Left colon (tissue), 2 donors: ENCODE measurements around the gene GCSH. TPM values are rescaled to one million over a fixed set of nuclear protein-coding genes. Genes with fewer than 3 reads are reported as not detected.

Experiments
- ATAC-seq: fragments of 200-7000 bp; cut with Tn5 transposase; one replicate; pipeline ENCODE4 v1.9.1; 2020; ENCODE audit warnings: mild to moderate bottlenecking, moderate library complexity
- DNase-seq, 2 donors: peaks; one replicate each; pipeline ENCODE4 v3.0.0-alpha.2; 2020
- intact Hi-C, 2 donors: fragments of 100-400 bp; cut with DNase I in 1 of 2; cut with micrococcal nuclease in 1 of 2; formaldehyde crosslinking; loops; one replicate each; pipeline versions ENCODE4 v1.11.2 to v1.14.0; 2022; cut with DNase I, micrococcal nuclease
- total RNA-seq, 2 donors: library from RNA; stranded (reverse); fragmentation: NEBNext Ultra II Directional; extraction: Animal tissue kit (Norgen Biotek cat#: 25700); gene quantifications; one replicate each; pipeline ENCODE4 v1.2.1, GENCODE V29; 2021
- donor health status: DM: no; HTN: no; CAD: no.
- donor health status: DM: yes; HTN: yes; CAD: no.

The GCSH gene
- total RNA-seq, 2 donors from 2014 or later, result 10.2 to 14.7 TPM

DNA sequence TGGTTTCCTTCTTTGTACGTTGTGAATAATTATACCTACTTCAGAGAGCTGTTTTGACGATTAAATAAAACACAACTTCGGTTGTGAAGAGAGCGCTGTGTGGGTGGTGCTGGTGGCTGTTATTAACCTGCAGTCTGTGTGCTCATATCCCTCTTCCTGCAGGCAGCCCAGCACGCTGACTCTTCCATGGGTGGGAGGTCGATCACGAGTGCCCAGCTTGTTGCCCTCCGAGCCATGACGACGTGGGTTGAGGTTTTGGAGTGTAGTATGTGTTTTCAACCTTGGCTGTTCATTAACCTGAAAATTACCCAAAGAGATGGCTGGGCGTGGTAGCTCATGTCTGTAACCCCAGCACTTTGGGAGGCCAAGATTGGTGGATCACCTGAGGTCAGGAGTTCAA lies 11.3 kb upstream of the GCSH start:
- DNase-seq (no peak), ATAC-seq (no peak)
- intact Hi-C loops, result no loop called here

DNA sequence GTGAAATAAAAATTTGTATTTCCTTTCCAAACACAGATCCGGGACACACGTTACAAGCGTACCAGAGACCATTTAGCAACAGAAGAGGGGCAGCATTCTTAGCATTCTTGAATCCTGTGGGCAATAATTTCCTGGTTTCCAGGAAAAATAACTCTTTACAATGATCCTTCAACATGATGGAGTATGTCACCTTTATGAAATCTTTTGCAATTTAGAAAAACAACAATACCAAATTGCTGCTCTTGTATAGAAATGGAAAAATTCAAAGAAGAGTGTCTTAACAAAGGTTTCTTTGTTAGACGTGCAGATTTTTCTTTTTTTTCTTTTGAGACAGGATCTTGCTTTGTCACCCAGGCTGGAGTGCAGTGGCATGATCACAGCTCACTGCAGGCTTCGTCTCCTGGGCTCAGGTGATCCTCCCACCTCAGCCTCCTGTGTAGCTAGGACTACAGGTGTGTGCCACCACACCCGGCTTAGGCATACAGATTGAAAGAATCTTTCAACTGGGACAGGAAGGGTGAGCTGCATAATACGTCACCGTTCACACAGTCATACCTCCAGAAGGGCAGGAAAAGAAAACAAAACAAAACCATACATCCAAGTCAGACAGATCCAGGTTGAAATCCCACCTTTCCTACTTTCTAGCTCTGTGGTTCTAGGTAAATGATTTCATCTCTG lies 10.8 kb upstream of the GCSH start:
- intact Hi-C loops, result no loop called here
- ATAC-seq (peak; percentile 61), DNase-seq (no peak)

DNA sequence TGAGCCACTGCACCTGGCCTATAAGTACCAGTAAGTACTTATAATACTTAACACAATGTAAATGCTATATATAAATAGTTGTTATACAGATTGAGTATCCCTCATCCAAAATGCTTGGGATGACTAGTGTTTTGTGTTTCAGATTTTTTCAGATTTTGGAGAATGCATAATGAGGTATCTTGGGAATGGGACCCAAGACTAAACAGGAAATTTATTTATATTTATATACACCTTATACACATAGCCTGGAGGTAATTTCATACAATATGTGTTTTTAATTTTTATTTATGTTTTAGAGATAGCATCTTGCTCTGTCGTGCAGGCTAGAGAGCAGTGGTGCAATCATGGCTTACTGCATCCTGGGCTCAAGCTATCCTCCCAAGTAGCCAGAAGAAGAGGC lies 9.8 kb upstream of the GCSH start:
- intact Hi-C loops, result no loop called here
- no peak for DNase-seq

DNA sequence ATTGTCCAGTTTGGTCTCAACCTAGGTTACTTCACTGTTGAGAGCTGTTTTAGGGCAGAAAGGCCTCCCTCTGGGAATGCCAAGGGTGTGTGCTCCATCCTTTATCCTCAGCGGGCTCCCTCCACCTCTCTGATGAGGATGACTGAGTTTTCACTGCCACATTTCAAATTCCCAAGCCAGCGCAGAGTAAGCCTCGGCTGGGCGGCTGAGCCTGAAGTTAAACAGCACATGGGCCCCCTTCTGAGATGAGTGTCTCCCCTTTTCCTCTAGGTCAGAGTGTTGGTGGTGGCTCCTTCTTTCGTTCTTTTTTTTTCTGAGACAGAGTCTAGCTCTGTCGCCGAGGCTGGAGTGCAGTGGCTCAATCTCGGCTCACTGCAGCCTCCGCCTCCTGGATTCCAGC lies 5.5 kb upstream of the GCSH start:
- DNase-seq (no peak), ATAC-seq (no peak)
- intact Hi-C loops, result no loop called here

More for the DNA sequence above, 9.8 kb upstream of the GCSH start:
- ATAC-seq, result no peak

GRCh38 chr16:81099958-81100357 lies 3.8 kb upstream of the GCSH start:
- DNase-seq (no peak), ATAC-seq (no peak)
- intact Hi-C loops, result no loop called here

- no peak for ATAC-seq
- no peak for DNase-seq
- intact Hi-C loops, result no loop called here
Observed at GRCh38 chr16:81097230-81097629, 1.0 kb upstream of the GCSH start.

- peak; percentile 28 for ATAC-seq
- intact Hi-C loops, result no loop called here
- DNase-seq, result peak; percentile 29 to 56
Observed at GRCh38 chr16:81096715-81097208, 567 bp upstream of the GCSH start.

- DNase-seq (no peak), ATAC-seq (peak; percentile 3)
- intact Hi-C loops, result no loop called here
Observed at GRCh38 chr16:81095653-81095952, 592 bp downstream of the GCSH start.

- DNase-seq (no peak), ATAC-seq (no peak)
- intact Hi-C loops, result no loop called here
Observed at GRCh38 chr16:81094771-81095251, 1.4 kb downstream of the GCSH start.

GRCh38 chr16:81088836-81089235 lies 7.4 kb downstream of the GCSH start:
- intact Hi-C loops, result no loop called here
- DNase-seq, result no peak
- no peak for ATAC-seq

DNA sequence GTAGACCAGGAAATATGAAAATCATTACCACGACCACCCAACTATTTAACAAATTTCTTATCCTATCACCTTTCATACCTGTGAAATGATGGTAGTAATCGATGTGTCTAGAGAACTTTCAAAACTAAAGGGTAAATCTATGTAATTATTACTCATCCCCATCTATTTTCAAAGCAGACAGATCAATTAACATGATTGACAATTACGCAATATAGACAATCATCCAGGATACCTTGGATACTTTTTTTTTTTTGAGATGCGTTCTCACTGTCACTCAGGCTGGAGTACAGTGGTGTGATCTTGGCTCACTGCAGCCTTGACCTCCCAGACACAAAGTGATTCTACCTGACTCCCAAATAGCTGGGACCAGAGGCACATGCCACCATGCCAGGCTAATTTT lies 15.2 kb downstream of the GCSH start:
- DNase-seq (no peak), ATAC-seq (no peak)
- intact Hi-C loops, result no loop called here

DNA sequence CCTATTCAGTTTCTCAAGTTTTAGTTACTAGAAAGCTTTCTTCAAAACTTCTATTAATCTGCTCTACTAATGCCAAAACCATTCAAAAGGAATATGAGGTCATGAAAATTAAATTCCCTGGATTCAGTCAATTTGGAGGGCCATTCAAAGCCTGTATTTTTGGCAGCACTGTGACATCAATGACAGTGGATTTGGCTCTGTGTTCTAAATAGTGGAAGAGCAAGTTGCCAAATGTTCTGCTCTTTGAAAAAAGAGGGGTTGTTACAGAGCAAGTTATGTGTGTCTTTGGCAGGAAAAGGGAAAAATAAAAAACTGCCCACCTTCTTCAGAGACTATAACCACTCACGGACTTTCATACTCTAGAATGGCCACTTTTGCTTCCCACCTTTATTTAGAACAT lies 16.0 kb downstream of the GCSH start:
- intact Hi-C loops, result no loop called here
- no peak for DNase-seq
- ATAC-seq, result no peak

GRCh38 chr16:81077076-81077940 lies 18.9 kb downstream of the GCSH start, which contains the start of gene C16orf46:
Gene C16orf46, minus strand, starts transcription at chr16:81077238. Its CDS starts 13,283 bp downstream, at chr16:81063955.
- intact Hi-C loops, result no loop called here
- DNase-seq (peak; percentile 97 to 98), ATAC-seq (peak; percentile 97)

DNA sequence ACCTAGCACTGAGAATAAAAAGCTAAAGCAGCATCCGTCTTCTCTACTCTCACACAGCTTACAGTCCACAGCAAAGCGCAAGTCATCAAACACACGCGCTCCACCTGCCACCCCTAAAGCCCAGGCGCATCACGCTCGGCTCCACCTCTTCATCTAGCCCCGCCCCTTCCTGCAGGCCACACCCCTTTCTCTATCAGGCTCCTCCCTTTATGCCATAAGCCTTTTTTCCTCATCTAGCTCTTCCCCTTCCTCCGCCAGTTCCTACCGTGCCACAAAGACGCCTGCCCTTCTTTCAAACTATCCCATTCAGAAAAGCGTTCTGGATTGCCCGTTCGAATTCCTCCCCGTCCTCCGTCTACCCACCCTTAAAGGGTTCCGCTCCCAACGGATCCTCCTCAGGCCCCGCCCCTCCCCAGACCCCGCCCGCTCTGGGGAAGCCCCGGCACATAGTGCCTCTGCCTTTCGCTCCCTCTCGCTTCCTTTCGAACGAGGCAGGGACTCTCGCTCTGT lies 19.6 kb downstream of the GCSH start:
- peak; percentile 89 for ATAC-seq
- intact Hi-C loops, result no loop called here
- peak; percentile 89 to 94 for DNase-seq

DNA sequence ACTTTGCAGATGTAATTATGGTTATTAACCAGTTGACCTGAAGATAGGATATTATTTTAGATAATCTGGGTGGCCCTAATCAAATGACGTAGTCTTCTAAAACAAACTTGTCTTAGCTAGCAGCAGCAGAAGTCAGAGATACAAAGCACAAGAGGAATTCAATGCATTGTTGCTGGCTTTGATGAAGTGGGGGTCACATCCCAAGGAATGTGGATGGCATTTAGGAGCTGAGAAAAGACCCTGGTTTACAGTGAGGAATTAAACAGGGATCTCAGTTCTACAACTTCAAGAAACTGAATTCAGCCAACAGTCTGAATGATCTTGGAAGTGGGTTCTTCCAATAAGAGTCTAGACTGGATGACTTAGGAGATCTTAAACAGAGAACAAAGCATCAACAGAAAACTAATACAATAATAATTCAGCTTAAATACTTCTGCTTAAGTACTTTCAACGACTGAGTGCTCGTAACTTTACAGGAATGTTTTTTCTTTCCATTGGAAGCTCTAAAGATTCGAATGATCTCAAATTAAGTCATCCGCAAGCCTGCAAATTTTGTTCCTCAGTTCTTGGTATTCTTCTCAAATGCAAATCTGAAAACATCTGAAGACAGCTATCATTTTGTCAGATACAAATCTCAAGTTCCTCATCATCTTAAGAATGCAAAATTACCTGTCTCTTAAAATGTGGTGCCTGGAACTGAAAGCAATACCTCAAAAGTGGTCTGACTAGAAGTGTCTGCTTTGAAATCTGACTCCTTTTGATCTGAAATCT lies 22.4 kb downstream of the GCSH start:
- intact Hi-C loops, result no loop called here
- DNase-seq, result no peak
- no peak for ATAC-seq

DNA sequence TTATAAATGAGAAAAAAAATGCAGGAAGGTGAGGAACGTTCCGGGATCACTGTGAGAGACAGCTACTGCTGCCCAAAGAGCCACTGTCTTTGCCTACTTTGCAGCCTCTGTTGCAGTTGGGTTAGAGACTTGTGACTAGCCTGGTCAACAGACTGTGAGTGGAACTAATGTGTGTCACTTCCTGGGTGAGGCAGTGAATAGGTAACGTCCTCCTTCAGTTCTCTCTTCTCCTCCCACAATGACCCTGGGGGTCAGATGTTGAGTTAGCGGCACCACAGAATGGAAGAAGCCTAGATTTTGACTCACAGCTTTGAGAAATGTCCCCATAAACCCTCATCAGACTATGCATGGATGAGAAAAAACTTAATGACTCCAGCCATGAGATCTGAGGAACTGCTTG lies 24.4 kb downstream of the GCSH start:
- DNase-seq (no peak), ATAC-seq (no peak)
- intact Hi-C loops, result no loop called here

- no peak for ATAC-seq
- intact Hi-C loops, result no loop called here
- DNase-seq, result no peak
Observed at GRCh38 chr16:81070979-81071378, 25.2 kb downstream of the GCSH start.

DNA sequence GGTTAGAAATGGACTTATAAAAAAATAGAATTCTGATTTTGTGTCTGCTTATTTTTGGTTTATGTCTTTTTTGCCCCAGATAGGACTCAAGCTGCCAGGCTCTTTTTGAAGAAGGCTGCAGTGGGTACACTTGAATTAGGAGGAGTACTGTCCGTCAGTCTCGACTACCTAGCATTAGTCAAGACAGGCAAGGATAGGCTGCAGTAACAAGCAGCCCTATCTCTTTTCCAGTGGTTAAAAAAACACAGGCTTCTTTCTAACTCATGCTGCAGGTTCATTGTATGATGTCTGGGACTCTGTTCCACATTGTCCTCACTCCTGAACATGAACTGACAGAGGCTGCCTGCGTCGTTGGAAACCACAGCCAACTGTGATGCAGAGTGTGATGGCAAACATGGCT lies 27.1 kb downstream of the GCSH start:
- no peak for DNase-seq
- no peak for ATAC-seq
- intact Hi-C loops, result no loop called here

GRCh38 chr16:81067166-81067565 lies 29.0 kb downstream of the GCSH start:
- no peak for ATAC-seq
- intact Hi-C loops, result no loop called here
- DNase-seq, result no peak
